HEK293 (cell line): Measurements from ENCODE around the gene TP73.

ENCODE experiments used
- ZNF239 ChIP-seq: fragments of 450-650 bp; formaldehyde crosslinking; IDR thresholded peaks from 2 replicates; pipeline ENCODE4 v1.5.1; 2016; ENCODE audit warnings: missing biosample characterization, missing genetic modification characterization
- ZNF544 ChIP-seq: fragments of 450-650 bp; formaldehyde crosslinking; IDR thresholded peaks from 2 replicates; pipeline ENCODE4 v1.5.0; 2017; ENCODE audit warnings: missing biosample characterization, missing genetic modification characterization
- TF ChIP-seq, protein P1 (sequence below): fragments of 450-650 bp; formaldehyde crosslinking; IDR thresholded peaks from 2 replicates; pipeline ENCODE4 v1.5.1; 2016; ENCODE audit warnings: missing biosample characterization, missing genetic modification characterization
- TF ChIP-seq, protein P2 (sequence below): fragments of 450-650 bp; formaldehyde crosslinking; IDR thresholded peaks from 2 replicates; pipeline ENCODE4 v1.5.1; 2016; ENCODE audit warnings: missing biosample characterization, missing genetic modification characterization

DNA sequence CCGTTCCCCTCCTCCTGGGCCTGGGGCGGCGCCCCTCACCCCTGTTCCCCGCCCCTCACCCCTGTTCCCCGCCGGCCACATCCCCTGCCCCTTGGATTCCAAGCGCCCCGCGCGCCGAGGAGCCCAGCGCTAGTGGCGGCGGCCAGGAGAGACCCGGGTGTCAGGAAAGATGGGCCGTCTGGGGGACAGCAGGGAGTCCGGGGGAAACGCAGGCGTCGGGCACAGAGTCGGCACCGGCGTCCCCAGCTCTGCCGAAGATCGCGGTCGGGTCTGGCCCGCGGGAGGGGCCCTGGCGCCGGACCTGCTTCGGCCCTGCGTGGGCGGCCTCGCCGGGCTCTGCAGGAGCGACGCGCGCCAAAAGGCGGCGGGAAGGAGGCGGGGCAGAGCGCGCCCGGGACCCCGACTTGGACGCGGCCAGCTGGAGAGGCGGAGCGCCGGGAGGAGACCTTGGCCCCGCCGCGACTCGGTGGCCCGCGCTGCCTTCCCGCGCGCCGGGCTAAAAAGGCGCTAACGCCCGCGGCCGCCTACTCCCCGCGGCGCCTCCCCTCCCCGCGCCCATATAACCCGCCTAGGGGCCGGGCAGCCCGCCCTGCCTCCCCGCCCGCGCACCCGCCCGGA lies at the start of gene TP73:
- TF ChIP-seq ZNF544 (no peak), ZNF239 (tag by site-specific recombination) (no peak)
- TF ChIP-seq, protein P1, sequence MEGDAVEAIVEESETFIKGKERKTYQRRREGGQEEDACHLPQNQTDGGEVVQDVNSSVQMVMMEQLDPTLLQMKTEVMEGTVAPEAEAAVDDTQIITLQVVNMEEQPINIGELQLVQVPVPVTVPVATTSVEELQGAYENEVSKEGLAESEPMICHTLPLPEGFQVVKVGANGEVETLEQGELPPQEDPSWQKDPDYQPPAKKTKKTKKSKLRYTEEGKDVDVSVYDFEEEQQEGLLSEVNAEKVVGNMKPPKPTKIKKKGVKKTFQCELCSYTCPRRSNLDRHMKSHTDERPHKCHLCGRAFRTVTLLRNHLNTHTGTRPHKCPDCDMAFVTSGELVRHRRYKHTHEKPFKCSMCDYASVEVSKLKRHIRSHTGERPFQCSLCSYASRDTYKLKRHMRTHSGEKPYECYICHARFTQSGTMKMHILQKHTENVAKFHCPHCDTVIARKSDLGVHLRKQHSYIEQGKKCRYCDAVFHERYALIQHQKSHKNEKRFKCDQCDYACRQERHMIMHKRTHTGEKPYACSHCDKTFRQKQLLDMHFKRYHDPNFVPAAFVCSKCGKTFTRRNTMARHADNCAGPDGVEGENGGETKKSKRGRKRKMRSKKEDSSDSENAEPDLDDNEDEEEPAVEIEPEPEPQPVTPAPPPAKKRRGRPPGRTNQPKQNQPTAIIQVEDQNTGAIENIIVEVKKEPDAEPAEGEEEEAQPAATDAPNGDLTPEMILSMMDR (tag by site-specific recombination): no peak
- TF ChIP-seq, protein P2, sequence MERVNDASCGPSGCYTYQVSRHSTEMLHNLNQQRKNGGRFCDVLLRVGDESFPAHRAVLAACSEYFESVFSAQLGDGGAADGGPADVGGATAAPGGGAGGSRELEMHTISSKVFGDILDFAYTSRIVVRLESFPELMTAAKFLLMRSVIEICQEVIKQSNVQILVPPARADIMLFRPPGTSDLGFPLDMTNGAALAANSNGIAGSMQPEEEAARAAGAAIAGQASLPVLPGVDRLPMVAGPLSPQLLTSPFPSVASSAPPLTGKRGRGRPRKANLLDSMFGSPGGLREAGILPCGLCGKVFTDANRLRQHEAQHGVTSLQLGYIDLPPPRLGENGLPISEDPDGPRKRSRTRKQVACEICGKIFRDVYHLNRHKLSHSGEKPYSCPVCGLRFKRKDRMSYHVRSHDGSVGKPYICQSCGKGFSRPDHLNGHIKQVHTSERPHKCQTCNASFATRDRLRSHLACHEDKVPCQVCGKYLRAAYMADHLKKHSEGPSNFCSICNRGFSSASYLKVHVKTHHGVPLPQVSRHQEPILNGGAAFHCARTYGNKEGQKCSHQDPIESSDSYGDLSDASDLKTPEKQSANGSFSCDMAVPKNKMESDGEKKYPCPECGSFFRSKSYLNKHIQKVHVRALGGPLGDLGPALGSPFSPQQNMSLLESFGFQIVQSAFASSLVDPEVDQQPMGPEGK (tag by site-specific recombination): peak; percentile 66; the same call in 1 of the 2 replicates
